WTC11 (cell line): Measurements from ENCODE around the gene RPL7L1. TPM values are rescaled to one million over a fixed set of nuclear protein-coding genes. Genes with fewer than 3 reads are reported as not detected.
"Not testable (repeated sequence)": the region's sequence is repeated elsewhere in the genome, so short reads cannot be mapped to it uniquely, and the experiment has no call there.

ENCODE experiments used
- ATAC-seq: fragments of 200-7000 bp; cut with Tn5 transposase; 2 replicates; pipeline ENCODE4 v1.10.0; 2021; ENCODE audit warnings: mild to moderate bottlenecking, moderate library complexity
- CTCF ChIA-PET: fragments of 300-600 bp; sonication (Branson Sonifier 250); formaldehyde crosslinking; loops from one replicate; lab custom pipeline; 2021; ENCODE audit warnings: antibody characterized with exemption; lab: Charles Lee
- POLR2A ChIA-PET: fragments of 350-600 bp; sonication (Branson Sonifier 250); formaldehyde crosslinking; loops from one replicate; lab custom pipeline; 2021; ENCODE audit warnings: antibody characterized with exemption; lab: Charles Lee
- DNase-seq: peaks from one replicate; pipeline ENCODE4 v3.0.0; 2021; ENCODE audit warnings: low spot score
- H3K27ac Mint-ChIP-seq: 2 replicates; pipeline ENCODE4 v1.8.0; 2021; ENCODE audit warnings: mixed read lengths
- H3K27me3 Mint-ChIP-seq: 2 replicates; pipeline ENCODE4 v1.8.0; 2021; ENCODE audit warnings: low read depth, mild to moderate bottlenecking, moderate library complexity, mixed read lengths
- H3K36me3 Mint-ChIP-seq: 2 replicates; pipeline ENCODE4 v1.8.0; 2021; ENCODE audit warnings: mixed read lengths
- H3K4me1 Mint-ChIP-seq: 2 replicates; pipeline ENCODE4 v1.8.0; 2022; ENCODE audit warnings: mixed read lengths
- H3K4me3 Mint-ChIP-seq: 2 replicates; pipeline ENCODE4 v1.8.0; 2021; ENCODE audit warnings: mild to moderate bottlenecking, moderate library complexity, mixed read lengths
- H3K9me3 Mint-ChIP-seq: 2 replicates; pipeline ENCODE4 v1.8.0; 2021; ENCODE audit warnings: mixed read lengths
- CDX4 ChIP-seq: fragments of 250-450 bp; sonication (Bioruptor Pico); IDR thresholded peaks from 2 replicates; pipeline ENCODE4 v1.9.0; 2021; ENCODE audit warnings: moderate library complexity, mild to moderate bottlenecking, inconsistent platforms, borderline replicate concordance
- E2F4 ChIP-seq: sonication (generic); formaldehyde crosslinking; IDR thresholded peaks from 2 replicates; pipeline ENCODE4 v1.8.1; 2022; ENCODE audit warnings: low read depth, mild to moderate bottlenecking, moderate library complexity, missing genetic modification reagents, borderline replicate concordance
- HMGA2 ChIP-seq: fragments of 250-450 bp; sonication (Bioruptor Pico); IDR thresholded peaks from 2 replicates; pipeline ENCODE4 v1.4.0; 2021; ENCODE audit warnings: mild to moderate bottlenecking, moderate library complexity
- MXD4 ChIP-seq: fragments of 250-450 bp; sonication (Bioruptor Pico); IDR thresholded peaks from 2 replicates; pipeline ENCODE4 v1.8.0; 2021; ENCODE audit warnings: mild to moderate bottlenecking, moderate library complexity, borderline replicate concordance
- NFE2L1 ChIP-seq: sonication (generic); formaldehyde crosslinking; IDR thresholded peaks from 2 replicates; pipeline ENCODE4 v1.8.1; 2023; ENCODE audit warnings: missing genetic modification reagents
- NR3C1 ChIP-seq: sonication (generic); formaldehyde crosslinking; conservative IDR thresholded peaks from 2 replicates; pipeline ENCODE4 v1.8.1; 2023; ENCODE audit warnings: low read depth, mild to moderate bottlenecking, missing genetic modification reagents
- SP1 ChIP-seq: sonication (generic); formaldehyde crosslinking; conservative IDR thresholded peaks from 2 replicates; pipeline ENCODE4 v1.8.1; 2022; ENCODE audit warnings: missing genetic modification reagents
- TEAD1 ChIP-seq: sonication (generic); formaldehyde crosslinking; IDR thresholded peaks from 2 replicates; pipeline ENCODE4 v1.8.0; 2022; ENCODE audit warnings: mild to moderate bottlenecking, missing genetic modification reagents
- ZNF121 ChIP-seq: sonication (generic); formaldehyde crosslinking; IDR thresholded peaks from 2 replicates; pipeline ENCODE4 v1.8.0; 2023; ENCODE audit warnings: missing genetic modification reagents
- ZNF232 ChIP-seq: sonication (generic); formaldehyde crosslinking; IDR thresholded peaks from 2 replicates; pipeline ENCODE4 v1.8.0; 2022; ENCODE audit warnings: mild to moderate bottlenecking, missing genetic modification reagents
- ZNF396 ChIP-seq: fragments of 250-450 bp; sonication (Bioruptor Pico); IDR thresholded peaks from 2 replicates; pipeline ENCODE4 v1.8.0; 2021; ENCODE audit warnings: mild to moderate bottlenecking, moderate library complexity, borderline replicate concordance
- ZNF671 ChIP-seq: fragments of 250-450 bp; sonication (Bioruptor Pico); IDR thresholded peaks from 2 replicates; pipeline ENCODE4 v1.8.0; 2021; ENCODE audit warnings: mild to moderate bottlenecking
- total RNA-seq: library from RNA; stranded (reverse); gene quantifications from 3 replicates; pipeline ENCODE4 v1.2.3, GENCODE V29; 2021
- TF ChIP-seq, protein P1 (sequence below): sonication (generic); formaldehyde crosslinking; IDR thresholded peaks from 2 replicates; pipeline ENCODE4 v1.8.1; 2022; ENCODE audit warnings: mild to moderate bottlenecking, missing genetic modification reagents, moderate library complexity, borderline replicate concordance
- TF ChIP-seq, protein P2 (sequence below): sonication (generic); formaldehyde crosslinking; conservative IDR thresholded peaks from 2 replicates; pipeline ENCODE4 v1.8.1; 2023; ENCODE audit warnings: mild to moderate bottlenecking, low read depth, missing genetic modification reagents, moderate library complexity

The RPL7L1 gene
- total RNA-seq, 1 experiment from 2014 or later: 107 TPM

GRCh38 chr6:42880240-42880817 is 913 bp downstream of the RPL7L1 start:
- CTCF ChIA-PET: interaction anchor here (0.6 to 1.6 kb wide), 11 partner anchors 18 to 333 kb away, joined by 3 to 13 read pairs (median 4); partner anchors contain the start of gene TBCC
- H3K4me1 Mint-ChIP-seq, DNase-seq, ATAC-seq, H3K27me3 Mint-ChIP-seq, H3K9me3 Mint-ChIP-seq: not testable (repeated sequence)
- peak overlapping the region; percentile 100 for H3K4me3 Mint-ChIP-seq
- 0 out of 2 replicates have a peak, but pooled peaks have one; percentile 3 for TF ChIP-seq NFE2L1 (CRISPR knock-in tag)
- POLR2A ChIA-PET: interaction anchor here (0.6 to 3.2 kb wide), 9 partner anchors 10 to 316 kb away, joined by 3 to 19 read pairs (median 4); partner anchors contain the start of genes BICRAL, CNPY3, TBCC and UBR2
- peak overlapping the region; percentile 100 for H3K27ac Mint-ChIP-seq
- peaks cover 38% of the 10 kb centered on the region for H3K36me3 Mint-ChIP-seq

DNA sequence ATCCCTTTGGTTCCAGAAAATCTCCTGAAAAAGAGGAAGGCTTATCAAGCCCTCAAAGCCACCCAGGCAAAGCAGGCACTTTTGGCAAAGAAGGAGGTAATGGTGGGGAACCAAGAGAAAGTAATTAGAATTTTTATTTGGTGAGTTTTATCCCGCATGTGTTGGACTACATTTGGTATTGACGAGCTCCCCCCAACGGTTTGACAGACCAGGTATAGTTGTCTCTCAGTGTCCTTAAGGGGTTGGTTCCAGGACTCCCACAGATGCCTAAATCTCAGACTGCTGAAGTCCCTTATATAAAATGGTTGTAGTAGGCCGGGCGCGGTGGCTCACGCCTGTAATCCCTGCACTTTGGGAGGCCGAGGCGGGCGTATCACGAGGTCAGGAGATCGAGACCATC is 1.5 kb downstream of the RPL7L1 start:
- not testable (repeated sequence) for H3K27me3 Mint-ChIP-seq, H3K9me3 Mint-ChIP-seq, H3K4me1 Mint-ChIP-seq, DNase-seq, ATAC-seq
- POLR2A ChIA-PET: interaction anchor here (3.2 kb wide), 1 partner anchor 10 kb away, joined by 19 read pairs; a partner anchor contains a TSS
- Mint-ChIP-seq H3K27ac (peak overlapping the region; percentile 100), H3K36me3 (peaks cover 43% of the 10 kb centered on the region), H3K4me3 (peak overlapping the region; percentile 100)
- CTCF ChIA-PET: interaction anchor here (0.6 kb wide), 1 partner anchor 31 kb away, joined by 4 read pairs; no protein-coding TSS in a partner anchor

GRCh38 chr6:42885702-42886101 is 6.3 kb downstream of the RPL7L1 start:
- ATAC-seq: no peak
- TF ChIP-seq CDX4 (CRISPR knock-in tag) (no peak), E2F4 (CRISPR knock-in tag) (no peak), ZNF671 (no peak), NR3C1 (CRISPR knock-in tag) (no peak), ZNF232 (CRISPR knock-in tag) (no peak), HMGA2 (CRISPR knock-in tag) (no peak), SP1 (CRISPR knock-in tag) (no peak), ZNF396 (CRISPR knock-in tag) (no peak), ZNF121 (CRISPR knock-in tag) (no peak), MXD4 (no peak), TEAD1 (CRISPR knock-in tag) (no peak)
- TF ChIP-seq, protein P1, sequence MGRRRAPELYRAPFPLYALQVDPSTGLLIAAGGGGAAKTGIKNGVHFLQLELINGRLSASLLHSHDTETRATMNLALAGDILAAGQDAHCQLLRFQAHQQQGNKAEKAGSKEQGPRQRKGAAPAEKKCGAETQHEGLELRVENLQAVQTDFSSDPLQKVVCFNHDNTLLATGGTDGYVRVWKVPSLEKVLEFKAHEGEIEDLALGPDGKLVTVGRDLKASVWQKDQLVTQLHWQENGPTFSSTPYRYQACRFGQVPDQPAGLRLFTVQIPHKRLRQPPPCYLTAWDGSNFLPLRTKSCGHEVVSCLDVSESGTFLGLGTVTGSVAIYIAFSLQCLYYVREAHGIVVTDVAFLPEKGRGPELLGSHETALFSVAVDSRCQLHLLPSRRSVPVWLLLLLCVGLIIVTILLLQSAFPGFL (CRISPR knock-in tag): no peak
- TF ChIP-seq, protein P2, sequence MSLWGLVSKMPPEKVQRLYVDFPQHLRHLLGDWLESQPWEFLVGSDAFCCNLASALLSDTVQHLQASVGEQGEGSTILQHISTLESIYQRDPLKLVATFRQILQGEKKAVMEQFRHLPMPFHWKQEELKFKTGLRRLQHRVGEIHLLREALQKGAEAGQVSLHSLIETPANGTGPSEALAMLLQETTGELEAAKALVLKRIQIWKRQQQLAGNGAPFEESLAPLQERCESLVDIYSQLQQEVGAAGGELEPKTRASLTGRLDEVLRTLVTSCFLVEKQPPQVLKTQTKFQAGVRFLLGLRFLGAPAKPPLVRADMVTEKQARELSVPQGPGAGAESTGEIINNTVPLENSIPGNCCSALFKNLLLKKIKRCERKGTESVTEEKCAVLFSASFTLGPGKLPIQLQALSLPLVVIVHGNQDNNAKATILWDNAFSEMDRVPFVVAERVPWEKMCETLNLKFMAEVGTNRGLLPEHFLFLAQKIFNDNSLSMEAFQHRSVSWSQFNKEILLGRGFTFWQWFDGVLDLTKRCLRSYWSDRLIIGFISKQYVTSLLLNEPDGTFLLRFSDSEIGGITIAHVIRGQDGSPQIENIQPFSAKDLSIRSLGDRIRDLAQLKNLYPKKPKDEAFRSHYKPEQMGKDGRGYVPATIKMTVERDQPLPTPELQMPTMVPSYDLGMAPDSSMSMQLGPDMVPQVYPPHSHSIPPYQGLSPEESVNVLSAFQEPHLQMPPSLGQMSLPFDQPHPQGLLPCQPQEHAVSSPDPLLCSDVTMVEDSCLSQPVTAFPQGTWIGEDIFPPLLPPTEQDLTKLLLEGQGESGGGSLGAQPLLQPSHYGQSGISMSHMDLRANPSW (CRISPR knock-in tag): no peak
- Mint-ChIP-seq H3K4me3 (no peak overlapping the region), H3K4me1 (peaks cover 12% of the 10 kb centered on the region), H3K27ac (no peak overlapping the region), H3K9me3 (no peaks in the 10 kb centered on the region), H3K27me3 (no peaks in the 10 kb centered on the region), H3K36me3 (peaks cover 54% of the 10 kb centered on the region)
- no peak for DNase-seq
- CTCF ChIA-PET: no interaction called here
- POLR2A ChIA-PET: no interaction called here

DNA sequence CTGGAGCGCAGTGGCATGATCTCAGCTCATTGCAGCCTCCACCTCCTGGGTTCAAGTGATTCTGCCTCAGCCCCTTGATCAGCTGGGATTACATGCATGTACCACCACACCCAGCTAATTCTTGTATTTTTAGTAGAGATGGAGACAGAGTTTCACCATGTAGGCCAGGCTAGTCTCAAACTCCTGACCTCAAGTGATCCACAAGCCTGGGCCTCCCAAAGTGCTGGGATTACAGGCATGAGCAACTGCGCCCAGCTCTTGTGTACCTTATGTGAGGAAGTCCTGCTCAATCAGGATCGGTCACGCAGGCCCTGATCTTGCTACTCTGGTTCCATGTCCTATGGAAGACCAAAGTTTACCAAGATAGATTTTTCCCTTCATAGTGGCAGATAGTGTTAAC is 8.8 kb downstream of the RPL7L1 start:
- POLR2A ChIA-PET, DNase-seq, ATAC-seq, H3K9me3 Mint-ChIP-seq, H3K27me3 Mint-ChIP-seq, CTCF ChIA-PET, H3K4me3 Mint-ChIP-seq: not testable (repeated sequence)
- peaks cover 46% of the 10 kb centered on the region for H3K36me3 Mint-ChIP-seq
- H3K27ac Mint-ChIP-seq: peak overlapping the region; percentile 60
- H3K4me1 Mint-ChIP-seq: peaks cover 13% of the 10 kb centered on the region
